Peyer's patch (tissue), 4 donors: ENCODE measurements around the gene BBOF1. TPM values are rescaled to one million over a fixed set of nuclear protein-coding genes. Genes with fewer than 3 reads are reported as not detected.
A peak's percentile ranks its signal among the peaks of the same experiment; 100 is the strongest.
"Not testable (repeated sequence)": the region's sequence is repeated elsewhere in the genome, so short reads cannot be mapped to it uniquely, and the experiment has no call there.

Source experiments
- DNase-seq, 3 donors: peaks; one replicate each; pipeline ENCODE4 v3.0.0-alpha.2; 2017 to 2019
- H3K27ac ChIP-seq, 4 donors: fragments of 200-600 bp; sonication (generic); one replicate each; pipeline ENCODE4 v1.5.1; 2016 to 2019
- H3K27me3 ChIP-seq, 2 donors: fragments of 200-600 bp; sonication (generic); one replicate each; pipeline ENCODE4 v1.5.1; 2019
- H3K36me3 ChIP-seq, 3 donors: fragments of 200-600 bp; sonication (generic); one replicate each; pipeline ENCODE4 v1.5.1; 2016 to 2019
- H3K4me1 ChIP-seq, 4 donors: fragments of 200-600 bp; sonication (generic); one replicate each; pipeline ENCODE4 v1.5.1; 2016 to 2019
- H3K4me3 ChIP-seq, 4 donors: fragments of 200-600 bp; sonication (generic); 1 replicate in 3 of 4; 2 replicates in 1 of 4; pipeline ENCODE4 v1.5.1; 2016 to 2019; ENCODE audit warnings: mild to moderate bottlenecking in 1 of 4
- H3K9me3 ChIP-seq, 4 donors: fragments of 200-600 bp; sonication (generic); one replicate each; pipeline ENCODE4 v1.5.1; 2016 to 2019; ENCODE audit warnings: mild to moderate bottlenecking in 1 of 4
- POLR2A ChIP-seq, 2 donors: fragments of 450-650 bp; IDR thresholded peaks; one replicate each; pipeline ENCODE4 v1.5.1; 2017; ENCODE audit warnings: antibody characterized with exemption in 2 of 2, mild to moderate bottlenecking in 2 of 2, moderate library complexity in 2 of 2
- small RNA-seq, 2 donors: library from RNA; depleted of rRNA; stranded (forward); fragments of <200 nt; gene quantifications; one replicate each; pipeline ENCODE3, GENCODE V24; 2016
- total RNA-seq, 4 donors: library from RNA; depleted of rRNA; stranded (reverse); fragments of >200 nt; gene quantifications; one replicate each; pipeline ENCODE4 v1.1.0, GENCODE V29; 2016
- TF ChIP-seq, protein P1 (sequence below), 6 experiments: fragments of 450-650 bp in 4 of 6; fragments of 200-600 bp in 2 of 6; sonication (generic) in 1 of 6; IDR thresholded peaks; one replicate each; pipeline ENCODE4 v1.5.1; 2017 to 2019; ENCODE audit warnings: antibody characterized with exemption in 6 of 6, mild to moderate bottlenecking in 3 of 6, moderate library complexity in 1 of 6

The BBOF1 gene
- total RNA-seq, 4 donors from 2014 or later: 0.53 to 5.3 (median 3.0) TPM

DNA sequence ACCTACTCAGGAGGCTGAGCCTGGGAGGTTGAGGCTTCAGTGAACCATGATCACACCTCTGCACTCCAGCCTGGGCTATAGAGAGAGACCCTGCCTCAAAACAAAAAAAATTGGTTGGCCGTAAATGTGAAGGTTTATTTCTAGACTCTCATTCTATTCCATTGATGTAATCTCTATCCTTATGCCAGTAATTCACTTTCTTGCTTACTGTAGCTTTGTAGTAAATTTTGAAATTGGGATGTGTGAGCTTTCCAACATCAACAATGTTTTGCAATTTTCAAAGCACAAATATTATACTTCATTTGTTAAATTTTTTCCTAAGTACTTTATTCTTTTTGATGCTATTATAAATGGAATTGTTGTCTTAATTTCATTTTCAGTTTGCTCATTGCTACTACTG, 90.2 kb downstream of the BBOF1 start:
- Histone ChIP-seq H3K9me3 (no peaks in the 10 kb centered on the region), H3K4me1 (no peaks in the 10 kb centered on the region), H3K36me3 (peaks cover 0 to 17% (median 0%) of the 10 kb centered on the region in 3 donors), H3K27me3 (no peaks in the 10 kb centered on the region), H3K4me3 (no peak overlapping the region), H3K27ac (no peak overlapping the region)
- no peak for DNase-seq
- TF ChIP-seq POLR2A (IDR thresholded peaks at IDR 0.05): no peak
- TF ChIP-seq, protein P1, sequence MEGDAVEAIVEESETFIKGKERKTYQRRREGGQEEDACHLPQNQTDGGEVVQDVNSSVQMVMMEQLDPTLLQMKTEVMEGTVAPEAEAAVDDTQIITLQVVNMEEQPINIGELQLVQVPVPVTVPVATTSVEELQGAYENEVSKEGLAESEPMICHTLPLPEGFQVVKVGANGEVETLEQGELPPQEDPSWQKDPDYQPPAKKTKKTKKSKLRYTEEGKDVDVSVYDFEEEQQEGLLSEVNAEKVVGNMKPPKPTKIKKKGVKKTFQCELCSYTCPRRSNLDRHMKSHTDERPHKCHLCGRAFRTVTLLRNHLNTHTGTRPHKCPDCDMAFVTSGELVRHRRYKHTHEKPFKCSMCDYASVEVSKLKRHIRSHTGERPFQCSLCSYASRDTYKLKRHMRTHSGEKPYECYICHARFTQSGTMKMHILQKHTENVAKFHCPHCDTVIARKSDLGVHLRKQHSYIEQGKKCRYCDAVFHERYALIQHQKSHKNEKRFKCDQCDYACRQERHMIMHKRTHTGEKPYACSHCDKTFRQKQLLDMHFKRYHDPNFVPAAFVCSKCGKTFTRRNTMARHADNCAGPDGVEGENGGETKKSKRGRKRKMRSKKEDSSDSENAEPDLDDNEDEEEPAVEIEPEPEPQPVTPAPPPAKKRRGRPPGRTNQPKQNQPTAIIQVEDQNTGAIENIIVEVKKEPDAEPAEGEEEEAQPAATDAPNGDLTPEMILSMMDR (IDR thresholded peaks at IDR 0.05): no peak

DNA sequence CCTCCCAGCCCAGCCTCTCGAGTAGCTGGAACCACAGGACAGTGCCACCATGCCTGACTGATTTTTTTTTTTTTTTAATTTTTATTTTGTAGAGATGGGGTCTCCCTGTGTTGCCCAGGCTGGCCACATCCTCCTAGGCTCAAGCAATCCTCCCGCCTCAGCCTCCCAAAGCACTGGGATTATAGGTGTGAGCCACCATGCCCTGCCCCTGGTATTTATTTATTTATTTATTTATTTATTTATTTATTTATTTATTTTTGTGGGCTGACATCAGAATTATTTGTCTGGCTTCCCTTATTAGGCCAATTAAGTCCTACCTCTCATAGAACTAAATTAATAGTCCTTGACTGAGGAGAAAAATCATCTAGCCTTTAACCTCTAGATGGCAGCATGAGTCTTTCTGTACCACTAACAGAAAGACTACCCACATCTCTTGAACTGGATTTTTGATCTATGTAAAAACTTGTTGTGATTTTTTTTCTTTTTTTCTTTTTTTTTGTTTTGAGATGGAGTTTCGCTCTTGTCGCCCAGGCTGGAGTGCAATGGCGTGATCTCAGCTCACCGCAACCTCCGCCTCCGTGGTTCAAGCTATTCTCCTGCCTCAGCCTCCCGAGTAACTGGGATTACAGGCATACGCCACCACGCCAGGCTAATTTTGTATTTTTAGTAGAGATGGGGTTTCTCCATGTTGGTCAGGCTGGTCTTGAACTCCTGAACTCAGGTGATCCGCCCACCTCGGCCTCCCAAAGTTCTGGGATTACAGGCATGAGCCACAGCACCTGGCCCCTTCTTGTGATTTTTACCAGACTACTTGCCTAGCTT, 92.5 kb downstream of the BBOF1 start:
- H3K9me3 ChIP-seq, H3K27ac ChIP-seq, H3K4me3 ChIP-seq, DNase-seq, H3K4me1 ChIP-seq, H3K36me3 ChIP-seq, H3K27me3 ChIP-seq: not testable (repeated sequence)
- TF ChIP-seq, protein P1 (IDR thresholded peaks at IDR 0.05): peak in 4 of 6 experiments; percentile 55 to 81 (median 76)

Small RNA genes lying within 50 kb of the gene (small RNA-seq; reads per million reads assigned to genes)
- gene AC005480.2: 0 reads per million in 2 donors

Other genes with a start within 250 kb of the BBOF1 start
- gene PTGR2, start 167.5 kb upstream of the BBOF1 start, total RNA-seq: 10 to 100 TPM; 11.1 to 19.0 (median 12.9) TPM
- gene ZNF410, start 132.5 kb upstream of the BBOF1 start, total RNA-seq: 10 to 100 TPM; 44.6 to 71.2 (median 61.0) TPM
- gene FAM161B, start 69.3 kb upstream of the BBOF1 start, total RNA-seq: 10 to 100 TPM in 1 of 4 donors, 1 to 10 TPM in 3; 1.7 to 12.9 (median 8.3) TPM
- 10 to 100 TPM; 42.0 to 72.6 (median 55.0) TPM for gene COQ6, start 69.0 kb upstream of the BBOF1 start, total RNA-seq
- gene ENTPD5, start 61 bp upstream of the BBOF1 start, total RNA-seq: 100 to 1,000 TPM in 3 of 4 donors, 10 to 100 TPM in 1; 28.9 to 300 (median 148) TPM
- gene ALDH6A1, start 65.1 kb downstream of the BBOF1 start, total RNA-seq: 10 to 100 TPM in 3 of 4 donors, 1 to 10 TPM in 1; 9.1 to 67.8 (median 50.4) TPM
- gene LIN52, start 65.6 kb downstream of the BBOF1 start, total RNA-seq: 10 to 100 TPM in 3 of 4 donors, 1 to 10 TPM in 1; 9.2 to 24.2 (median 14.8) TPM
- gene VSX2, start 220.1 kb downstream of the BBOF1 start, total RNA-seq: not detected